Brain microvascular endothelial cell (primary cell): ENCODE results near the gene KLHL6.

Source experiments
- DNase-seq: peaks from one replicate; pipeline ENCODE4 v3.0.0-alpha.2; 2020
- H3K27ac ChIP-seq: fragments of 250-450 bp; sonication (Bioruptor Pico); 2 replicates; pipeline ENCODE4 v1.5.1; 2020; ENCODE audit warnings: mild to moderate bottlenecking, moderate library complexity
- H3K27me3 ChIP-seq: fragments of 250-450 bp; sonication (Bioruptor Pico); replicated peaks from 2 replicates; pipeline ENCODE4 v1.5.1; 2020; ENCODE audit warnings: mild to moderate bottlenecking
- H3K36me3 ChIP-seq: fragments of 250-450 bp; sonication (Bioruptor Pico); replicated peaks from 2 replicates; pipeline ENCODE4 v1.5.1; 2020; ENCODE audit warnings: mild to moderate bottlenecking
- H3K4me3 ChIP-seq: 2 replicates; pipeline ENCODE4 v1.5.1; 2011; ENCODE audit warnings: low read depth, mild to moderate bottlenecking, control low read depth, low read length, moderate library complexity
- CTCF ChIP-seq: IDR thresholded peaks from 2 replicates; pipeline ENCODE4 v1.5.1; 2011; ENCODE audit warnings: low read depth, mild to moderate bottlenecking, moderate library complexity, low read length, control low read depth, inconsistent platforms; ENCODE audit errors: missing control alignments
- in situ Hi-C: cut with HindIII; loops from 2 replicates; pipeline ENCODE4 v1.10.0; 2017; ENCODE audit warnings: low sequenced_read_pairs, low pct_ligation_motif_present

The KLHL6 gene

DNA sequence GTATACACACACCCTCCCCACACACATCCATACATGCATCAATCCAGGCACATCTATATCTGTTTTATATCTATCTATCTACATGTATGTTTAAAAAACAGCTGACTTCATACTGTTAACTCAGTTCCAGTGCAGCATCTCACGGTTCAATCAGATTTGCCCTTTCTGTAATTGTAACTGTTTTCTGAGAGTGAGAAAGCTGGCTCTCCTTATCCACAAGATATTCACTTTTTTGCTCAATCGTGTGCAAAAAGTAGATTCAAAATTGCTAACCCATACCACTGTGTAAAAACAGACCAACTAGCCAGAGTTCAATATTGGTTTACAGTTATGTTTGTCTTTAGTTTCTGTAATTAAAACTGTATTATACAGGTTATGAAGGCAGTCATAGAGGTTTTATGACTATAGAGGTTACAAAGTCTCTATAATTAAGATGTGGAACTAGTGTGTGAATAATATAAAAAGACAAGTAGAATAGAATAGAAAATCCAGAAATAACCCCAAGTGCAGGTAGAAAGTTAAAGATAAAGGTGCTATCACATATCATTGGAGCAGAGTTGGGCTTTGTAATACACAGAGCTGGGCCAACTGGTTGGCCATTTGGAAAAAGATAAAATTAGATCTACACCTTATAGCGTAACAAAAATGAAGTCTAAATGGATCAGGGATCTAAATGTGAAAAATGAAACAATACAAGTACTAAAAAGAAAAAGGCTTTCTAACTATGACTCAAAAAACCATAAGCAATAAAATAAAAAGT, 107.0 kb downstream of the KLHL6 start:
- peak overlapping the region; percentile 98 for H3K4me3 ChIP-seq
- no peak overlapping the region for H3K27ac ChIP-seq
- no peaks in the 10 kb centered on the region for H3K36me3 ChIP-seq
- no peak for DNase-seq
- in situ Hi-C loops: no loop called here
- TF ChIP-seq CTCF: no peak
- H3K27me3 ChIP-seq: no peaks in the 10 kb centered on the region

- in situ Hi-C loops: no loop called here
- Histone ChIP-seq H3K4me3 (peak overlapping the region; percentile 98), H3K27ac (peak overlapping the region; percentile 36), H3K27me3 (no peaks in the 10 kb centered on the region), H3K36me3 (no peaks in the 10 kb centered on the region)
- peak; percentile 88 for DNase-seq
- peak; percentile 21 for TF ChIP-seq CTCF
Measured at GRCh38 chr3:183447206-183448001, 108.1 kb downstream of the KLHL6 start.

DNA sequence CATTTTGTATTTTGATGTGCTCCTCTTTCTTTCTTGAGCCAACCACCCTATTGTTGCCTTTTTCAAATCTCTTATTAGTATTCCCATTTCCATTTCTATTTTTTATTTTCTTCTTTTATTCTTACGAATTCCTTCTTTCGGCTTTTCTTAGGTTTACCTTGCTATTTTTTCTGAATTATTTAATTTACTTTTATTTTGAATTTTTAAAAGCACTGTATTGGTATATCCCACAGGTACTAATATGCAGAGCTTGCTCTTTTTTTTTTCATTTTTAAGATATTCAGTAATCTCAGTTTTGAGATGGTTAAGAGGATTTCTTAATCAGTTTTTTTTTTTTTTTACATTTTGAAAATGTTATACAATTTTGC, 108.7 kb downstream of the KLHL6 start:
- Histone ChIP-seq H3K36me3 (no peaks in the 10 kb centered on the region), H3K4me3 (peak overlapping the region; percentile 98), H3K27me3 (no peaks in the 10 kb centered on the region), H3K27ac (no peak overlapping the region)
- no peak for TF ChIP-seq CTCF
- in situ Hi-C loops: no loop called here
- no peak for DNase-seq

- in situ Hi-C loops: no loop called here
Measured at GRCh38 chr3:183444748-183445147, 110.8 kb downstream of the KLHL6 start.

More at GRCh38 chr3:183444748-183445147, 110.8 kb downstream of the KLHL6 start:
- TF ChIP-seq CTCF: no peak
- DNase-seq: no peak
- Histone ChIP-seq H3K36me3 (no peaks in the 10 kb centered on the region), H3K27ac (no peak overlapping the region), H3K27me3 (no peaks in the 10 kb centered on the region), H3K4me3 (no peak overlapping the region)
